ENCODE measurements around the gene COL15A1. TPM values are rescaled to one million over a fixed set of nuclear protein-coding genes. Genes with fewer than 3 reads are reported as not detected.

The COL15A1 gene
- total RNA-seq, 1 experiment from 2014 or later, result not detected

DNA sequence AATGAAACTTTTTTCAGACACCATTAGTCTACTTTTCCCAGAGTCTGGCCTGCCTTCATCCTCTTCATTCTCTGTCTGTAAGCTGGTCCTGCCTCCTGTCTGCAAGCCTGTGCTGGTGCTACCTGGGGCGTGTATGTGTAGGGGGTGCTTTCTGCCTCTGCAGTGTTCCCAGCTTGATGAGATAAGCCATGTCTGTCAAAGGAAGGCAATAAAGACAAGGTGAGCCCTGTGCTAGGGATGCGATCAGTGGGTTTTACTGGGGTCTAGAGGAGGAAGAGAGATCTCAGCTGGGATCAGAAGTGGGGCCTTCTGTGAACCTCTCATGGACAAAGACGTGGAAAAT is 83.2 kb downstream of the COL15A1 start:
- Histone ChIP-seq H3K4ac (ENCODE audit: low read depth, low read length) (no peak overlapping the region), H3K9me3 (ENCODE audit: control insufficient read depth, low read depth, low read length) (no peaks in the 10 kb centered on the region)
- H3K27ac Mint-ChIP-seq, result peak overlapping the region in 1 of 3 experiments; percentile 20; a peak in 3 of 7 replicates

More for the DNA sequence above, 83.2 kb downstream of the COL15A1 start:
- Mint-ChIP-seq H3K27me3 (ENCODE audit: low read depth) (peaks cover 11% of the 10 kb centered on the region), H3K9me3 (0 out of 5 replicates have a peak, but pooled peaks cover 0 to 2% of the 10 kb centered on the region in 2 experiments), H3K36me3 (ENCODE audit: insufficient read depth in 1 of 3, low read depth in 3 of 3) (no peaks in the 10 kb centered on the region; a peak in 1 of 7 replicates), H3K4me3 (no peak overlapping the region), H3K4me1 (peaks cover 4 to 5% of the 10 kb centered on the region in 2 experiments; a peak in 1 of 4 replicates)
- Histone ChIP-seq H2BK20ac (ENCODE audit: low read depth, low read length, poor library complexity, severe bottlenecking) (no peak overlapping the region), H4K91ac (ENCODE audit: insufficient read length, low read depth, low read length) (no peak overlapping the region), H3K4me2 (ENCODE audit: insufficient read depth, insufficient read length, low read length) (no peak overlapping the region), H4K20me1 (ENCODE audit: control insufficient read depth, insufficient read depth, insufficient read length) (no peaks in the 10 kb centered on the region), H3K4me1 (ENCODE audit: insufficient read depth, low read length) (no peaks in the 10 kb centered on the region), H3K23me2 (ENCODE audit: insufficient read length, low read depth, low read length, poor library complexity, severe bottlenecking) (no peaks in the 10 kb centered on the region), H3K56ac (ENCODE audit: insufficient read length, low read depth, low read length) (no peak overlapping the region), H4K8ac (replicated peaks; ENCODE audit: insufficient read length, low read depth, low read length) (no peak overlapping the region), H2AK5ac (ENCODE audit: insufficient read length, low read length) (no peak overlapping the region), H3T11ph (ENCODE audit: low read length) (no peak overlapping the region), H3K18ac (ENCODE audit: insufficient read length, low read depth, low read length) (no peak overlapping the region), H3K79me2 (ENCODE audit: insufficient read depth, low read length) (no peaks in the 10 kb centered on the region), H2BK5ac (ENCODE audit: insufficient read length, low read length) (no peak overlapping the region), H3K27me3 (ENCODE audit: insufficient read depth, low read length) (no peaks in the 10 kb centered on the region), H3K79me1 (ENCODE audit: insufficient read depth, low read depth, low read length, poor library complexity, severe bottlenecking) (no peaks in the 10 kb centered on the region), H2BK15ac (ENCODE audit: low read depth, low read length) (no peak overlapping the region), H2BK120ac (ENCODE audit: low read depth, low read length, poor library complexity, severe bottlenecking) (no peak overlapping the region), H2BK12ac (ENCODE audit: insufficient read length, low read depth, low read length) (no peak overlapping the region), H3K23ac (ENCODE audit: insufficient read length, low read depth, low read length) (no peak overlapping the region), H4K5ac (ENCODE audit: insufficient read length, low read depth, low read length) (no peak overlapping the region), H3K9ac (ENCODE audit: extremely low read depth, insufficient read length, low read length) (no peak overlapping the region), H2AFZ (ENCODE audit: low read length) (no peak overlapping the region), H3K27ac (ENCODE audit: insufficient read length, low read depth, low read length) (no peak overlapping the region), H3K14ac (ENCODE audit: insufficient read depth, low read length) (no peak overlapping the region)
- TF ChIP-seq CTCF (conservative IDR thresholded peaks at IDR 0.05), result no peak
- DNase-seq, result no peak
- no CpG with 5 or more reads among the region's 3 CpGs for WGBS (ENCODE audit: extremely low coverage, insufficient read length, low lambda C conversion rate)
